ENCODE results near the gene FNTB. TPM values are rescaled to one million over a fixed set of nuclear protein-coding genes. Genes with fewer than 3 reads are reported as not detected.

The FNTB gene
- total RNA-seq, 4 donors from 2014 or later: 34.0 to 48.6 (median 38.8) TPM

DNA sequence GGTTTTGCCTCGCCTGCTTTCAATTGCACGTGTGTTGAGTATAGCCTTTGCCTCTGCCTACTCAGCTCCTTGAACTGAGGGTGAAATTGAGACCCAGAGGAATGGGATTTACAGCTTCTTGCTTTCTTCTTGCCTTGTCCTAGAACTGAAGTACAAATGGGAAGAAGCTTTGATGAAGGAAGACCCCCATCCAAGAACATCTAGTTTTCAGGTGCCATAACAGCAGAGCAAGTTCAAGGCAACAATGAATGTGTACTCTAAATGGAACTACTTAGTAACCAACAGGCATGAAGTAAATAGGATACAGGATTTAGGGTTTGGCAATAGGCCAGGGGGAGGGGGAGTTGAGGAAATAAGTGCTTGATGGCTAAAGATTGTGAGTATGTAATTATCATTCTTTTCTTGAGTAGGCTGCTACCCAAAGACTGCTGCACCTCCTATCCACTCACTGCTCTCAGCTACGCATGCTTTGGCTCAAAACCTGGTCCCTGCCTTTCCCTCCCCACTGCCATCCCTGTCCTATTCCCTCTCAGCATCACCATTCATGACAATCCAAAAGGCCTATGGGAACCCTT is 46.3 kb upstream of the FNTB start:
- intact Hi-C loops (cut with DNase I; ENCODE audit: low total_unique reads): no loop called here
- WGBS, 2 donors: 85 to 96% methylated on average over 3 of the region's 3 CpGs
- no peak overlapping the region for H3K4me3 ChIP-seq (ENCODE audit: low read depth, poor library complexity, severe bottlenecking)
- peak in 1 of 2 donors; percentile 70 for DNase-seq (ENCODE audit: low spot score in 2 of 2)
- TF ChIP-seq, protein P1, sequence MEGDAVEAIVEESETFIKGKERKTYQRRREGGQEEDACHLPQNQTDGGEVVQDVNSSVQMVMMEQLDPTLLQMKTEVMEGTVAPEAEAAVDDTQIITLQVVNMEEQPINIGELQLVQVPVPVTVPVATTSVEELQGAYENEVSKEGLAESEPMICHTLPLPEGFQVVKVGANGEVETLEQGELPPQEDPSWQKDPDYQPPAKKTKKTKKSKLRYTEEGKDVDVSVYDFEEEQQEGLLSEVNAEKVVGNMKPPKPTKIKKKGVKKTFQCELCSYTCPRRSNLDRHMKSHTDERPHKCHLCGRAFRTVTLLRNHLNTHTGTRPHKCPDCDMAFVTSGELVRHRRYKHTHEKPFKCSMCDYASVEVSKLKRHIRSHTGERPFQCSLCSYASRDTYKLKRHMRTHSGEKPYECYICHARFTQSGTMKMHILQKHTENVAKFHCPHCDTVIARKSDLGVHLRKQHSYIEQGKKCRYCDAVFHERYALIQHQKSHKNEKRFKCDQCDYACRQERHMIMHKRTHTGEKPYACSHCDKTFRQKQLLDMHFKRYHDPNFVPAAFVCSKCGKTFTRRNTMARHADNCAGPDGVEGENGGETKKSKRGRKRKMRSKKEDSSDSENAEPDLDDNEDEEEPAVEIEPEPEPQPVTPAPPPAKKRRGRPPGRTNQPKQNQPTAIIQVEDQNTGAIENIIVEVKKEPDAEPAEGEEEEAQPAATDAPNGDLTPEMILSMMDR (IDR thresholded peaks at IDR 0.05): no peak
- no peak for TF ChIP-seq POLR2A (IDR thresholded peaks at IDR 0.05)

DNA sequence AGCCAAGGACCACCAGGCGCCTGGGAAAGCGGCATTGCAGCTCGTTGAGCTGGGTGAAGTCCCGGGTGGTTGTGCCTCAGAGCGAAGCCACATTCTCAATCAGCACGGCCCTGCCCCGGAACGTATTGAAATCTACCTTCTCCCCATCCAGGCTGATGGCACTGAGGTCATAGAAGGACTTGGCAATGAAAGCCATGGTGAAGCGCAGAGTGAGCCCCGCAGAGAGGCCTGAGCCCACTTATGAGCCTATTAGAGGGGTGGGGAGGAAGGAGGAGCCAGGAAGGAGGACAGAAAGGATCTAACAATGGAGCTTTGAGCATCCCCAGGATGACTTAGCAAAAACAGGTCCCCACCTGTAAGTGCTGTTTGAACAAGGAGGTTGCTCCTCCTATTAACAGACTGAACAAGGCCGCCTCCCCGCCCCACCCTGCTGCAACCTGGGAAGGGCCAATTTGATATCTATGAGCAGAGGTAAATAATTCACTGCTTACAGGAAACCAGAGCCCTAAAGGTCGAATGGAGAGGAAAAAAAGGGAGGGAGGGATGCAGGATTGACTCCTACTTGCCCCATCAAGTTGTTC is 44.1 kb upstream of the FNTB start, which contains the start of gene GPX2:
Gene GPX2, minus strand, starts transcription at position 215 of the 581 bp plus-strand sequence. Its CDS starts 19 bp downstream, at position 196.
- DNase-seq (ENCODE audit: low spot score in 2 of 2): peak; percentile 55 to 87
- intact Hi-C loops (cut with DNase I; ENCODE audit: low total_unique reads): no loop called here
- H3K4me3 ChIP-seq (ENCODE audit: low read depth, poor library complexity, severe bottlenecking): no peak within 1 kb of the TSS
- TF ChIP-seq POLR2A (IDR thresholded peaks at IDR 0.05): no peak
- TF ChIP-seq, protein P1 (IDR thresholded peaks at IDR 0.05): no peak
- WGBS, 2 donors: 61 to 63% methylated on average over 13 of the region's 13 CpGs

DNA sequence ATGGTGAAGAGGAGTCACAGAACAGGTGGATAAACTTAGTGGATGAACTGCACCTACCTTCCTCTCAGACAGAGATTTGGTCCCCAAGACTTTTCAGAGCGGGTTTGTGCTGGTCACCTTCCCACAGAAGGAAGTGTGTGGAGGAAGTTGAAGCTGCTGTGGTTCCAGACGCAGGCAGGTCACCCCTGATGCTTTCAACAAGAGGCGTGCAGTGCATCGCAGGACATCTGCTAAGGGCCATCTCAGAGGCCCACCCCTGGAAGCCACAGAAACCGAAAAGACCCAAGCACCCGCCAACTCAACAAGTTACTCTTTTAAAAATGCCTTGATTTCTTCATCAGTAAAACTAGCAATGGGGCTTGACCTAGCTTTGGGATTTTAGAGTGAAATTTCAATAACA is 43.1 kb upstream of the FNTB start:
- peak; percentile 10 to 67 for DNase-seq (ENCODE audit: low spot score in 2 of 2)
- no peak for TF ChIP-seq POLR2A (IDR thresholded peaks at IDR 0.05)
- TF ChIP-seq, protein P1 (IDR thresholded peaks at IDR 0.05): no peak
- 71 to 82% methylated on average over 6 of the region's 6 CpGs for WGBS, 2 donors
- intact Hi-C loops (cut with DNase I; ENCODE audit: low total_unique reads): no loop called here
- no peak overlapping the region for H3K4me3 ChIP-seq (ENCODE audit: low read depth, poor library complexity, severe bottlenecking)

DNA sequence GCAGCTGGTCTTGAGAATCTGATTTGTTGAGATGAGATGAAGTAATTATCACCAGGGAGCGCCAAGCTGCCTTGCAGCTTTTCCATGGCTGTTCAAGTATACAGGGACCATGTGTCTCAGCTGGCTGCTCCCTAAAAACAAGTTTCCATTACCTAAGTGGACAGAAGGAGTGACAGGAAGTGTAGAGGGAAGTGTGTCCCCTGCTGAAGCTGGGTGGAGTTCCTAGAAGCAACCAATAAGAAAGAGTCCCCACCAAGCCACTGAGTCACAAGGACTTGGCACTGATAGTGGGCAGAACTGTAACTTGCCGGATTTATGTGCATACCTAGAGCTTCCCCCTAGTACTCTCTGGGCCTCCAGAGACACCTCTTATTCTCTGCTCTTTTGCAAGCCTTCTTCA is 42.7 kb upstream of the FNTB start:
- H3K4me3 ChIP-seq (ENCODE audit: low read depth, poor library complexity, severe bottlenecking): no peak overlapping the region
- DNase-seq (ENCODE audit: low spot score in 2 of 2): peak; percentile 12 to 45
- WGBS, 2 donors: 63 to 68% methylated on average over 2 of the region's 2 CpGs
- TF ChIP-seq, protein P1 (IDR thresholded peaks at IDR 0.05): no peak
- no peak for TF ChIP-seq POLR2A (IDR thresholded peaks at IDR 0.05)
- intact Hi-C loops (cut with DNase I; ENCODE audit: low total_unique reads): no loop called here

DNA sequence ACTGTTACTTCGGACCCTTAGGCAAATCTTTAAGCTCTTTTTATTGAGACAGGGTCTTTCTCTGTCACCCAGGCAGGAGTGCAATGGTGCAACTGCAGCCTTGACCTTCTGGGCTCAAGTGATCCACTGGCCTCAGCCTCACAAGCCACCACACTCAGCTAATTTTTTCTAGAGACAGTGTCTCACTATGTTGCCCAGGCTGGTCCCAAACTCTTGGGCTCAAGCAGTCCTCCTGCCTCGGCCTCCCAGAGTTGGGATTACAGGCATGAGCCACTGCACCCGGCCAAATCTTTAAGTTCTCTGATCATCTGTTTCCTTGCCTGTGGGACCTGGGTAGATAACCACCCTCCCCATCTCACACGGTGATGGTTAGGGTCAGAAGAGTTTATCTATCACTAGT is 41.8 kb upstream of the FNTB start:
- DNase-seq (ENCODE audit: low spot score in 2 of 2): peak in 1 of 2 donors; percentile 62
- H3K4me3 ChIP-seq (ENCODE audit: low read depth, poor library complexity, severe bottlenecking): no peak overlapping the region
- WGBS, 2 donors: 94 to 96% methylated on average over 4 of the region's 4 CpGs
- TF ChIP-seq POLR2A (IDR thresholded peaks at IDR 0.05): no peak
- TF ChIP-seq, protein P1 (IDR thresholded peaks at IDR 0.05): no peak
- intact Hi-C loops (cut with DNase I; ENCODE audit: low total_unique reads): no loop called here

Data from lower leg skin (tissue), 4 donors.